HG02973 (cell line): ENCODE measurements around the gene MYH6.
"Not testable (repeated sequence)": the region's sequence is repeated elsewhere in the genome, so short reads cannot be mapped to it uniquely, and the experiment has no call there.

ENCODE experiments used
- ATAC-seq: cut with Tn5 transposase; IDR thresholded peaks from one replicate; pipeline ENCODE4 v1.9.1; 2021; ENCODE audit warnings: moderate library complexity; ENCODE audit not compliant: unreplicated experiment

MYH6 gene

GRCh38 chr14:23415821-23416778 lies 8.0 kb upstream of the MYH6 start:
- no peak for ATAC-seq

DNA sequence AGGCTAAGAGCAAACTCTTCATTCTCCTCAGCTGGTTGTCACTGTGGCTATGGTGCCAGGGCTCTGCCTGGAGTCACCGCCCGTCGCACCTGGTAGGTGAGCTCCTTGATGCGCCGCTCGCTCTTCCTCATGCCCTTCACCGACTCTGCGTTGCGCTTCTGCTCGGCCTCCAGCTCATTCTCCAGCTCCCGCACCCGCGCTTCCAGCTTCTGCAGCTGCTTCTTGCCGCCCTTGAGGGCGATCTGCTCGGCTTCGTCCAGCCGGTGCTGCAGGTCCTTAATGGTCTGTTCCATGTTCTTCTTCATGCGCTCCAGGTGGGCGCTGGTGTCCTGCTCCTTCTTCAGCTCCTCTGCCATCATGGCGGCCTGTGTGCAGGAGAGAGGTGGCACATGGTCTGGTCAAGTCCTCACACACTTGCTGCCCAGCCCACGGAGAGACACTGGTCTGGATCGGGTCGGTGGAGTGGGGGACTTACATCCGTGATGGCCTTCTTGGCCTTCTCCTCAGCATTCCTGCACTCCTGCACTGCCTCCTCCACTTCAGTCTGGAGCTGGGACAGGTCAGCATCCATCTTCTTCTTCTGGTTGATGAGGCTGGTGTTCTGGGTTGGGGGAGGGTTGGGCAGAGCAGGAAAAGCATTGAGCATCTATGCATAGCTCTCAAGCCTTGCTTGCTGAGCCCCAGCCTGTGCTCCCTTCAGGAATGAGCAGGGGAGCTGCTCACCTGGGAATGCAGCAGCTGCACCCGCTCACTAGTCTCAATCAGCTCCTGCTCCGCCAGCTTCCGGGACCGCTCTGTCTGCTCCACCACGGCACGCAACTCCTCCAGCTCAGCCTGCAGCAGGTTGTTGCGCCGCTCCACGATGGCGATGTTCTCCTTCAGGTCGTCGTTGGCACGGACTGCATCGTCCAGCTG lies 7.1 kb upstream of the MYH6 start:
- ATAC-seq, result no peak

- ATAC-seq, result no peak
These were observed 6.2 kb upstream of the MYH6 start for GRCh38 chr14:23414254-23414653.

- no peak for ATAC-seq
These were observed 5.6 kb upstream of the MYH6 start for GRCh38 chr14:23413681-23414080.

DNA sequence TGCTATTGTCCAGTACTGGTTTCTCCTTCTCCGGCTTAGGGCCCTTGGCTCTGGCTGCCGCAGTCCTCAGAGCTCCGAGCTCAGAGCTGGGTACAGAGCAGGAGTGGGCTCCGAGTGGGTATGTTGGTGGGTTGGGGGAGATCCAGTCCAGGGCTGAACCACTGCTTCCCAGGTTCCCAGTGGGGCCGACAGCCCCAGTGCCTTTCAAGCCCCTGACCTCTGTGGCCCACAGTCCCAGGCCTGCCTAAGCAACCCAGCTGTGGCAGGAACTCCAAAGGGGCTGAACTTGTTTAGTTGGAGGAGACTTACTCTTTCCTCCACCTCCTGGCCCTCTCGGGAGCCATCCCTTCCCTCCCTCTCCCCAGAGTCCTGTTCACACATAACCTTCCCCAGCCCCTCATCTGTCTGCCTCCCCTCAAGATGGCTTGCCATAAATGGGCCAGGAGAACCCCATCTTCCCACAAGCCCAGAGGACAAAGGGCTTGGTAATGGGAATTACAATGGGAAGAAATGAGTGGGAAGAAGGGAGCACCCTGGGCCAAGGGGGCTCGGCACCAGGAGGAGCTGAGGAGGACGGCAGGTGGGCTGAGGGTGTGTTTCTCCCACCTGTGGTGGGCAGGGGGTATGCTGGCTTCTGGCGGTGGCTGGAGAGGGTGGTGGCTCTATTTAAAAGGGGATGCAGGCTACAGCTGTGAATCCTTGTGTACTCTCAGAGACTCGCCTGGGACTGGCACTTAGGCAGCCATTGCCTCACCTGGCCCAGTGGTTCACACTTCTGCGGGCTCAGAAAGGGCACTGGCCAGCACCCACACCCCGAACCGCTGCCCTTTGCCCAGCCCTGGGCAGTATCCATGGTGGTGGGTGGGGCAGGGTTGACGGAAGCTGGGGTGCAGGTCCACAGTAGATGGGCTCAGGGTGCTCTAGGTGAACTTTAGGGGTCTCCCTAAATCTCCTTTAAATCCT lies 3.8 kb upstream of the MYH6 start:
- ATAC-seq, result no peak

DNA sequence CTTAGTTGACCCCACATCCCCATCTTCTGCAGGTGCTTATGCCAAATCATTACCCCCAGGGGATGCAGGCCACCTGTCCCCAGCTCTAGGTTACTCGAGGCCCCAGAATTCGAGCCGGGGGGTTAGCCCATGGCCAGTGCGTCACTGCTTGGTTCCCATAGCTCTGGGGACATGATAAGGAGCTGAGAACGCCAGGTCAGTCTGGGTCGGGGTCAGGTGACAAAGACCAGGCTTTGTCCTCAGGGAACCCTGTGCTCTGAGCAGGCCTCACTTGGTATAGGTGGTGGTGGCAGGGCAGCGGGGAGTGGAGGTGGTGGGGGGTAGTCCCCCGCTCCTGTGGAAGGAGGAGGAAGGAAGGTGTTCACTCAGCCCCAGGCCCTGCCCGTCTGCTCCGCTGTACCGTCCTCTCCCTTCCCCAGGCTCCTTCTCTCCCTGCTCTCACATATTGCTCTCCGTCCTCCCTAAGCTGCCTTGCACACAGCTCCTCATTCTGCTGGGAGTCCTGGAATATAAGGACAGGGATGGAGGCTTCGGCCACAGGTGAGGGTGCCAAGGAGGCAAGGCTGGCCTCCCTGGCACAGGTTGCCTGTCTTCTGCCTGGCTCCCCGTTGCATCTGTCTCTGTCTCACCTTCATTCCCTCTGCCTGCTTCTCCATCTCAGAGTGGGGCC lies 2.0 kb upstream of the MYH6 start:
- ATAC-seq, result no peak

GRCh38 chr14:23409475-23409874 lies 1.4 kb upstream of the MYH6 start:
- no peak for ATAC-seq

GRCh38 chr14:23408307-23408630 lies 196 bp upstream of the MYH6 start:
- ATAC-seq, result no peak

DNA sequence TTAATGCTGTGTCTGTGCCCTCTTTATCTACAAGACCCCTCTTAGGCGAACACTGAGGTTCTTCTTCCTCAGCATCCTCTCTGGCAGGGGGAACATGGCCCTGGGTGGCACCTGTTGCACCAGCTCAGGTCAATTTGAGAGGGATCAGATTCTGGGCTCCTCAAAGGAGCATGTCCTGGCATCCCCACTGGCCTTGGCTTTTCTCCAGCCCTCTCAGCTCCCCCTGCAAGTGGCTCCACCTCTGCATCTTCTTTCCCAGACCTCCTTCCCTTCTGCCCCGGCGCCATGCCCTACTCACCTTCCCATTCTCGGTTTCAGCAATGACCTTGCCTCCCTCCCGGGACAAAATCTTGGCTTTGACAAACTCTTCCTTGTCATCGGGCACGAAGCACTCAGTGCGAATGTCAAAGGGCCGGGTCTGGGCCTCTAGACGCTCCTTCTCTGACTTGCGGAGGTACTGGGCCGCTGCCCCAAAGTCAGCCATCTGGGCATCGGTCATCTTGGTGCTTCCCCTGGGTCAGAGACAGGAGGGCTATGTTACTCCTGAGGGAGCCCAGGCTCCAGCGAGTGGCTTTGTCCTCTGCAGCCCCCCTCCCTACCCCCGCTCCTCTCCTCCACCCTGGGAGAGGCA lies 1.2 kb downstream of the MYH6 start:
- no peak for ATAC-seq

GRCh38 chr14:23406244-23406643 lies 1.8 kb downstream of the MYH6 start:
- ATAC-seq, result no peak

GRCh38 chr14:23405516-23406025 lies 2.5 kb downstream of the MYH6 start:
- ATAC-seq, result no peak

- no peak for ATAC-seq
These were observed 3.0 kb downstream of the MYH6 start for GRCh38 chr14:23405096-23405495.

DNA sequence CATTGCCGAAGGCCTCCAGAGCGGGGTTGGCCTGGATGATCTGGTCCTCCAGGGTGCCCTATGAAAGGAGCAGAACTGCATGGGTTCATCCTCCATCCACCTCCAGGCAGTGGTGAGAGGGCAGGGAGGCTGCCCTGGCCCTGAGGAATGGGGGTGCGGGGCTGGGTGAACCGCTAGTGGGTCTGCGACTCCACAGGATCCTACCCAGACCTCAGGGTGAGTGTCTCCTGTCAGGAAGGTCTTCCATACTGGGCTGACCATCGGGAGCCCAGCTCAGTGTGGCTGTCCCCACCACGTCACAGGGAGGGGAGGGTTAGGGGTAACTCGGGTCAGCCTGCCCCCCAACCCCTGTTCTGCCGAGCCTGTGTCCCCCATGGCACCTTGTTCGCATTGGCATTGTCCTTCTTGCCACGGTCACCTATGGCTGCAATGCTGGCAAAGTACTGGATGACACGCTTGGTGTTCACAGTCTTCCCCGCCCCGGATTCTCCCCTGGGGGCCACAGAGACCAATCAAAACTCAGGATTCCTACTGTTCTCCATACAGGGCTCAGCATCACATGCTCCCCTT lies 3.7 kb downstream of the MYH6 start:
- no peak for ATAC-seq

DNA sequence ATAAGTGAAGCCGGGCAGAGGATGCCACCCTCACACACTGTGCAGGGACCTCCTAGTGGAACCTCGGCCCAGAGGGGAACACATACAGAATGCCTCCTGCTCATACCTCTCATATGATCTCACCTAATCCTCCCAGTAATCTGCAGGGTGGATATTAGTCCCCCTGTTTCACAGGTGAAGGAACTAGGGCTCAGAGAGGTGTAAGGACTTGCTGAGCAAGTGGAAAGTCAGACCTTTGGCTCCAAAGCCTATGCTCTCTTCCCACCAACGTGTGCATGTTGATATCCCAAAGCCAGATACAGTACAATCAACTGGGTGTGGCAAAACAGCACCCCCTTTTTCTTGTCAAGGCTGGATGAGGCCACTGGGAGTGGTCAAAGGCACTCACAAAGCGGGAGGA lies 4.2 kb downstream of the MYH6 start:
- ATAC-seq, result no peak

DNA sequence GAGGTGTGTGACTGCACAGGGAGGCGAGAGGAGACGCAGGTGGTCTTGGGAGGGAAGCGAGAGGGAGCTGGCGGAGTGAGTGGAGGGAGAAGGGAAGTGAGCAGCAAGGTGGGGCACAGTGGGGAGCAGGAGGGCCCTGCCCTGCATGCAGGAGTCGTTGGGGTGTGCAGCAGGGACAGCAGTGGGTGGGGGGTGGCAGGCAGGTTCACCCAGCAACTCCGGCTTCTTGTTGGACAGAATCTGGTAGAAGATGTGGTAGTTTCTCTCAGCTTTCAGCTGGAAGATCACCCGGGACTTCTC lies 5.0 kb downstream of the MYH6 start:
- no peak for ATAC-seq

DNA sequence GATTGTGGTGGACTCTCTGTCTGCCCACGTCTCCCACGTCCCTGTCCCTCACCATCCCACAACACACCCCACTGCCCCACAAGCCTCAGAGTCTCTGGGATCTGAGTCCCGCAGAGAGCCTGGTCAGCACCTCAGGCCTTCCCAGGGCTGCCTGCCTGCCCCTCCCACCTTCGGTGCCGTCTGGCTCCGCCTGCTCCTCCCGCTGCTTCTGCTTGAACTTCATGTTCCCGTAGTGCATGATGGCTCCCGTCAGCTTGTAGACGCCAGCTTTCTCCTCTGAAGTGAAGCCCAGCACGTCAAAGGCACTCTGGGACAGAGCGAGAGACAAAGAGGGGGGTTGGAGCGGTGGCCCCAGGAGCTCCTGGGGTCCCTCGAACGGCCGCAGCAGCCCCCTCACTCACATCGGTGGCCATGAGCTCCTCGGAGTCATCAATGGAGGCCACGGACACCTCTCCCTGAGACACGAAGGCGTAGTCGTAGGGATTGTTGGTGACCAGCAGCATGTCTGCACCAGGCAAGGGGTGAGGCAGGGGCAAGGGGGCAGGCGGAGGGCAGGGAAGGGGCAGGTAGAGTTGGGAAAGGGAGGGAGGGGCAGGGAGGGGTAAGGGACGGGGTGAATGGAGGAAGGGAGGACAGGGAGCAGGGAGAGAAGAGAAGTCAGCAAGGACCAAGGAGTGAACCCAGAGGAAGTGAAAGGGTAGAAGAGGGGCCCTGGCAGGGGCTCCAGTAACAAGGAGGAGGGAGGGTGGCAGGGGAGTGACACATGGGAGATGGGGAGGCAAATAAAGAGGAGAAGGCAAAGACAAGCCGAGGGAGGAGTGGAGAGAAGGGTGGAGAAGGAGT lies 5.6 kb downstream of the MYH6 start:
- ATAC-seq, result no peak

DNA sequence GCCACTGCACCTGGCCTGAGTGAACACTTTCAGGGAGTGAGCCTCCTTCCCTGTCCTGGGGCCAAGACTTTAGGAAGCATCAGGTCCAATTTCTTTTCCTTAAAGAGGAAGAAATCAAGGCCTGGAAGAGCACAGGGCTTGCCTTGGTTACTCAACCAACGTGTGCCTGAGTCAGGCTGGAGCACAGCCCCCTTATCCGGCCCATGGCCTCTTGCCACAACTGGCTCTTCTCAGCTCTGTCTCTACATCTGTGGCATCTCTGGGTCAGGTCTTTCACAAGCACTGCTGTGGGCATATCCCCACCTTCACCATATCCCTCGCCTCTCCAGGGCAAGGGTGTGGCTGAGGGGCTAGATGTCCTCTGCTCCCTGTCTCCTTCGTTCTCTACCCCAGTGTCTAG lies 6.8 kb downstream of the MYH6 start:
- no peak for ATAC-seq

- not testable (repeated sequence) for ATAC-seq
These were observed 7.5 kb downstream of the MYH6 start for GRCh38 chr14:23400496-23401149.
